ENCODE data around the gene TRPM3. TPM values are rescaled to one million over a fixed set of nuclear protein-coding genes. Genes with fewer than 3 reads are reported as not detected.

Gene TRPM3
- total and polyA plus RNA-seq, 2 experiments from 2014 or later: 0.24 TPM; not detected in 1

DNA sequence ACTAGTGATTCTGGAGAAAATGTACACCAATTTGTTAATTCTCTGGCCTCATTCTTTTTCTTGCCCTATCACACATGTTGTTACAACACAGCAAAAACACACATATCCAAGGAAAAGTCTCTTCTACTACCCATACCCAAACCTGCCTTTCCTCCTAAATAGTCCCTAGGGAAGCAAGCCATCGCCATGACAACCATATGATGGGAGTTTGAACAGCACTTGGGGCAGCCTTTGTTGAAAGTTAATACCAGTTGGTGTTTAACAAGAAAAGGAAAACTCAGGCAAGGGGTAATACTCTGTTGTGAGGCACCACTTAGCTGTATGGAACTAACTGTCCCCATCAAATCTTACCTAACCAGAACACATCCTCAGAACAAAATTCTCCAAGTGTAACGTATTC, 1.7 kb downstream of the TRPM3 start:
- peaks cover 3% of the 10 kb centered on the region for H3K4me1 ChIP-seq (ENCODE audit: low read depth)
- H3K4me3 ChIP-seq: no peak overlapping the region
- no peak for DNase-seq (ENCODE audit: low read depth in 1 of 2, low spot score in 1 of 2)
- no peaks in the 10 kb centered on the region for H3K9me3 ChIP-seq (ENCODE audit: low read depth)
- no peaks in the 10 kb centered on the region for H3K36me3 ChIP-seq
- peaks cover 13% of the 10 kb centered on the region for H3K27me3 ChIP-seq
- TF ChIP-seq, protein P1, sequence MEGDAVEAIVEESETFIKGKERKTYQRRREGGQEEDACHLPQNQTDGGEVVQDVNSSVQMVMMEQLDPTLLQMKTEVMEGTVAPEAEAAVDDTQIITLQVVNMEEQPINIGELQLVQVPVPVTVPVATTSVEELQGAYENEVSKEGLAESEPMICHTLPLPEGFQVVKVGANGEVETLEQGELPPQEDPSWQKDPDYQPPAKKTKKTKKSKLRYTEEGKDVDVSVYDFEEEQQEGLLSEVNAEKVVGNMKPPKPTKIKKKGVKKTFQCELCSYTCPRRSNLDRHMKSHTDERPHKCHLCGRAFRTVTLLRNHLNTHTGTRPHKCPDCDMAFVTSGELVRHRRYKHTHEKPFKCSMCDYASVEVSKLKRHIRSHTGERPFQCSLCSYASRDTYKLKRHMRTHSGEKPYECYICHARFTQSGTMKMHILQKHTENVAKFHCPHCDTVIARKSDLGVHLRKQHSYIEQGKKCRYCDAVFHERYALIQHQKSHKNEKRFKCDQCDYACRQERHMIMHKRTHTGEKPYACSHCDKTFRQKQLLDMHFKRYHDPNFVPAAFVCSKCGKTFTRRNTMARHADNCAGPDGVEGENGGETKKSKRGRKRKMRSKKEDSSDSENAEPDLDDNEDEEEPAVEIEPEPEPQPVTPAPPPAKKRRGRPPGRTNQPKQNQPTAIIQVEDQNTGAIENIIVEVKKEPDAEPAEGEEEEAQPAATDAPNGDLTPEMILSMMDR (IDR thresholded peaks at IDR 0.05; ENCODE audit: low read depth, low read length): no peak
- H3K27ac ChIP-seq: no peak overlapping the region

DNA sequence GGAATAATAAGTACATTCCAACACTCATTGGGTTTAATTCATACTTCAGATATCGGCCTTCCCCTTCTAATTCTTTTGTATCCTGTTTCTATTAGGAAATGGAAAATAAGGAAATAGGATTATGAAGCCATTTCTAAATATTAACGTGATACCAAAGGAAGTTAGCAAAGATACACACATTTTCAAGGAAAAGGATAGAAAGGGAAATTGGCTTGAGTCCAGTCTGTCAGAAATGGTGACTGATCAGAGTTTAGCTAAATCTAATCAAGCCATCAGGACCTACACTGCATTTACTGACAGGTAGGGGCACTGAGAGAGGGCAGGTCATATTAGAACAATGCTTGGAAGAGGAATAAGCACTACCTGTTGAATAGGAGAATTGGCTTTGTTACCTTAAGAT, 3.1 kb downstream of the TRPM3 start:
- H3K36me3 ChIP-seq: no peaks in the 10 kb centered on the region
- no peak overlapping the region for H3K4me3 ChIP-seq
- H3K4me1 ChIP-seq (ENCODE audit: low read depth): peaks cover 3% of the 10 kb centered on the region
- H3K9me3 ChIP-seq (ENCODE audit: low read depth): no peaks in the 10 kb centered on the region
- TF ChIP-seq, protein P1 (IDR thresholded peaks at IDR 0.05; ENCODE audit: low read depth, low read length): no peak
- no peak for DNase-seq (ENCODE audit: low read depth in 1 of 2, low spot score in 1 of 2)
- H3K27me3 ChIP-seq: peaks cover 13% of the 10 kb centered on the region
- no peak overlapping the region for H3K27ac ChIP-seq

GRCh38 chr9:71115448-71115975, 5.9 kb downstream of the TRPM3 start:
- H3K4me3 ChIP-seq: no peak overlapping the region
- TF ChIP-seq, protein P1 (IDR thresholded peaks at IDR 0.05; ENCODE audit: low read depth, low read length): no peak
- H3K4me1 ChIP-seq (ENCODE audit: low read depth): no peaks in the 10 kb centered on the region
- peaks cover 5% of the 10 kb centered on the region for H3K27me3 ChIP-seq
- no peak overlapping the region for H3K27ac ChIP-seq
- peak in 1 of 2 donors; percentile 2 for DNase-seq (ENCODE audit: low read depth in 1 of 2, low spot score in 1 of 2)
- no peaks in the 10 kb centered on the region for H3K9me3 ChIP-seq (ENCODE audit: low read depth)
- no peaks in the 10 kb centered on the region for H3K36me3 ChIP-seq

DNA sequence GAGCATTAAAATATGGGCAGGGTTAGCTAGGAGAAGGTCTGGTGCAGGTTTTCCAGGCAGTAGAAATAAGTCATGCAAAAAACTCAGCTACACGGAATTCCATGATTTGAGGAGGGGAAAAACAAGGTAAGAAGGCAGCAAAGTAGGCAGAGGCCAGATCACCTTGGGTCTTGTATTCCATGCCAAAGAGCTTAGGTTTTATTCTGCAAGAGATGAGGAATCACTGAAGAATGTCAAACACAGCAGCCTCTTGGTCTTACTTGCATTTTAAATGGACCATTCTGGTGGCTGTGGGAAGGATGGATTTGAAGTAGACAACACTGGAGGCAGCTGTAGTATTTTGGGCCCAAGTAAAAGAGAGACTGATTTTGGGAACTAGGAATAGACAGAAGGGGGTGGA, 8.6 kb downstream of the TRPM3 start:
- no peaks in the 10 kb centered on the region for H3K4me1 ChIP-seq (ENCODE audit: low read depth)
- H3K9me3 ChIP-seq (ENCODE audit: low read depth): no peaks in the 10 kb centered on the region
- DNase-seq (ENCODE audit: low read depth in 1 of 2, low spot score in 1 of 2): no peak
- TF ChIP-seq, protein P1 (IDR thresholded peaks at IDR 0.05; ENCODE audit: low read depth, low read length): no peak
- H3K27ac ChIP-seq: no peak overlapping the region
- no peaks in the 10 kb centered on the region for H3K36me3 ChIP-seq
- no peak overlapping the region for H3K4me3 ChIP-seq
- no peaks in the 10 kb centered on the region for H3K27me3 ChIP-seq

- no peak overlapping the region for H3K27ac ChIP-seq
Measured at GRCh38 chr9:71108937-71109336, 12.5 kb downstream of the TRPM3 start.

More at GRCh38 chr9:71108937-71109336, 12.5 kb downstream of the TRPM3 start:
- DNase-seq (ENCODE audit: low read depth in 1 of 2, low spot score in 1 of 2): peak in 1 of 2 donors; percentile 11
- Histone ChIP-seq H3K4me1 (ENCODE audit: low read depth) (no peaks in the 10 kb centered on the region), H3K27me3 (no peaks in the 10 kb centered on the region), H3K36me3 (no peaks in the 10 kb centered on the region), H3K4me3 (no peak overlapping the region), H3K9me3 (ENCODE audit: low read depth) (no peaks in the 10 kb centered on the region)
- TF ChIP-seq, protein P1 (IDR thresholded peaks at IDR 0.05; ENCODE audit: low read depth, low read length): no peak
